ENCODE measurements around the gene TTLL7.
"Not testable (repeated sequence)": the region's sequence is repeated elsewhere in the genome, so short reads cannot be mapped to it uniquely, and the experiment has no call there.

Gene TTLL7

GRCh38 chr1:83996621-83997020 lies 2.3 kb downstream of the TTLL7 start:
- TF ChIP-seq CTCF (IDR thresholded peaks at IDR 0.05; ENCODE audit: low read depth, low read length), result no peak
- no peak for DNase-seq (ENCODE audit: extremely low read depth, low read depth)

GRCh38 chr1:83996191-83996590 lies 2.7 kb downstream of the TTLL7 start:
- no peak for DNase-seq (ENCODE audit: extremely low read depth, low read depth)
- no peak for TF ChIP-seq CTCF (IDR thresholded peaks at IDR 0.05; ENCODE audit: low read depth, low read length)

DNA sequence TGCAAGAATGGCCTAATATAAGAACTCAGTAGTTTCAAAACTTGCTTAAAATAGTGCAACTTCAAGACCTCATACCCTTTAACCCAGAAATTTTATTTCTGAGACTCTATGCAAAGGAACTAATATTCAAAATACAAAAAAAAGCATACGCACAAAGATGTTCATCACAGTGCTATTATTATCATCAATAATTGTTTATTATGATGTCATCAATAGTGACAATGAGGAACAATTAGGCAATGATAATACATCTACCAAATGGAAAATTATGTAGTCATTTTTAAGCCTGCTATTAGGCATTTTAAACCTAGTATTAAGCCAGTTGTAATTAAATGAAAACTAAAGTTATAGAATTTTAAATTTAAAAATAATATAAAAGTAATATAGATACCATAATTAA lies 3.3 kb downstream of the TTLL7 start:
- DNase-seq (ENCODE audit: extremely low read depth, low read depth), result no peak
- no peak for TF ChIP-seq CTCF (IDR thresholded peaks at IDR 0.05; ENCODE audit: low read depth, low read length)

DNA sequence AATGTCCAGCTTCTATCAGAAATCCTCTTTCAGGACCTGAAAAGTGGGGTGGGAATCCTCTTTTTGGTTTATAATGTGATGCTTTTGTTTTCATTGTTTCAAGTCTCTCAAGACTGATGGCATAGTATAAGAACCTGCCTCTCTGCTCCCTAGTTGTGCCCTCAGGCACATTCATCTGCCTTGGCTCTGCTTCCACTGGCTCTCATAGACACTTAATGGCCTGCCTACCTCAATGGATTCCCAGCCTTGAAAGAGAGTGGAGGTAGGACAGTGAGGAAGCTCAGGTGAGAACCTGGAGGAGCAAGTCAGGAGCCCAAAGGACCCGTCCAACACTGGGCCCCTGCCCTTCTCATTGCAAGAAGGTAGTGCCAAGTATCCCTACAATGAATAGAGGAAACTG lies 4.8 kb downstream of the TTLL7 start:
- no peak for DNase-seq (ENCODE audit: extremely low read depth, low read depth)
- no peak for TF ChIP-seq CTCF (IDR thresholded peaks at IDR 0.05; ENCODE audit: low read depth, low read length)

DNA sequence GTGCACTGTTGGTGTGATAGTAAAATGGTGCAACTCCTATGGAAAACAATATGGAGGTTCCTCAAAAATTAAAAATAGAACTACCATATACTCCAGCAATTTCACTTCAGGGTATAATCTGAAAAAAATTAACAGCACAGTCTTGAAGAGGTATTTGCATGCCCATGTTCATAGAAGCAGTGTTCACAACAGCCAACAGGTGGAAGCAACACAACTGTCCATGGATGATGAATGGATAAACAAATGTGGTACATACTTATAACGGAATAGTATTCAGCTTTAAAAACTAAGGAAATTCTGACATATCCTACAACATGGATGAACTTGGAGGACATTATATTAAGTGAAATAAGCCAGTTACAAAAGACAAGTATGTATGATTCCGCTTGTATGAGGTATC lies 8.2 kb downstream of the TTLL7 start:
- no peak for DNase-seq (ENCODE audit: extremely low read depth, low read depth)
- no peak for TF ChIP-seq CTCF (IDR thresholded peaks at IDR 0.05; ENCODE audit: low read depth, low read length)

DNA sequence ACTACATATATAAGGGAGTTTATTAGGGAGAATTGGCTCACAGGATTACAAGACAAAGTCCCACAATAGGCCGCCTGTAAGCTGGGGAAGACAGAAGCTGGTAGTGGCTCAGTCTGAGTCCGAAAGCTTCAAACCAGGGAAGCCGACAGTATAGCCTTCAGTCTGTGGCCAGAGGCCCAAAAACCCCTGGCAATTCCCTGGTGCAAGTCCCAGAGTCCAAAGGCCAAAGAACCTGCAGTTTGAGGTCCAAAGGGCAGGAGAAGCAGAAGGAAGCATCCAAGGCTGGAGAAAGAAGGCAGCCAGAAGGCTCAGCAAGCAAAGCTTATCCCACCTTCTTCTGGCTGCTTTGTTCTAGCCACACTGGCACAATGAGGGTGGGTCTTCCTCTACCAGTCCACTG lies 13.9 kb downstream of the TTLL7 start:
- DNase-seq (ENCODE audit: extremely low read depth, low read depth), result no peak
- no peak for TF ChIP-seq CTCF (IDR thresholded peaks at IDR 0.05; ENCODE audit: low read depth, low read length)

DNA sequence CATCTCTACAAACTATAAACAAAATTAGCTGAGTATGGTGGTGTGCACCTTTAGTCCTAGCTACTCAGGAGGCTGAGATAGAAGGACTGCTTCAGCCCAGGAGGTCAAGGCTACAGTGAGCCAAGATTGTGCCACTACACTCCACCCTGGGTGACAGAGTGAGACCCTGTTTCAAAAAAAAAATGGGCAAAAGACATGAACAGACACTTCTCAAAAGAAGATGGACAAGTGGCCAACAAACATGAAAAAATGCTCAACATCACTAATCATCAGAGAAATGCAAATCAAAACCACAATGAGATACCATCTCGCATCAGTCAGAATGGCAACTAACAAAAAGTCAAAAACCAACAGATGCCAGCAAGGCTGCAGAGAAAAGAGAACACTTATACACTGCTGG lies 15.0 kb downstream of the TTLL7 start:
- not testable (repeated sequence) for DNase-seq (ENCODE audit: extremely low read depth, low read depth)

DNA sequence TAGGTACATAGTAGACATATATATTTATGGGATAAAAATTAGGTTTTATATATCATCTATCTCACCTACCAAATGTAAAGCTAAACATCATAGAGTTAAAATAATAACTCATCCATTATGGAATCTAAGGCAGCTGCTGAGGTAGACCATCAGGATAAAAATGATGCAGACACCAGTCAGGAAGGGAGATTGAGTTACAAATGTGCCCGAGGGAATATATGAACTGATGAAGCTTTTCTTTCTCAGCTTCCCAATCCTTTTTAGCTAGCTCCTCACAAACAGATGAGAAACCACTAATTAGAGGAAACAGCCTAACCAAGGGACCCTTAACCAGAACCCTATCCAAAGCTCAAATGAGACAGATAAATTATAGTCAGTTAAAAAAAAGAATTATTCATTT lies 20.9 kb downstream of the TTLL7 start:
- no peak for DNase-seq (ENCODE audit: extremely low read depth, low read depth)

More for the DNA sequence above, 20.9 kb downstream of the TTLL7 start:
- no peak for TF ChIP-seq CTCF (IDR thresholded peaks at IDR 0.05; ENCODE audit: low read depth, low read length)

Data from AG09319 (cell line).